Spleen (tissue), 7 donors: ENCODE results near the gene SUCLG2.

Experiments
- CTCF ChIP-seq, 11 experiments: fragments of 200-600 bp in 7 of 11; fragments of 450-650 bp in 4 of 11; sonication (generic) in 4 of 11; IDR thresholded peaks in 8 of 11; conservative IDR thresholded peaks in 3 of 11; 1 replicate in 7 of 11; 2 replicates in 4 of 11; pipeline versions ENCODE4 v1.4.0 to v1.8.0; 2016 to 2021; ENCODE audit warnings: antibody characterized with exemption in 11 of 11, inconsistent platforms in 4 of 11, mild to moderate bottlenecking in 1 of 11
- POLR2A ChIP-seq, 3 donors: fragments of 450-650 bp; IDR thresholded peaks; one replicate each; pipeline ENCODE4 v1.5.1; 2017; ENCODE audit warnings: antibody characterized with exemption in 3 of 3, mild to moderate bottlenecking in 1 of 3
- donor health status: DM: no; HTN: no; CAD: no; lungs with moderate emphysema.
- donor health status: DM: no; HTN: no; CAD: no.
- donor health status: DM: no; HTN: no; CAD: no.

- TF ChIP-seq CTCF (IDR thresholded peaks at IDR 0.05 in 8 of 11, conservative IDR thresholded peaks at IDR 0.05 in 3 of 11) (no peak), POLR2A (IDR thresholded peaks at IDR 0.05) (no peak)
Observed at GRCh38 chr3:67540198-67540894, 114.1 kb downstream of the SUCLG2 start.
